ENCODE measurements around the gene GSE1.

GRCh38 chr16:85697431-85697830 lies 84.3 kb downstream of the GSE1 start:
- TF ChIP-seq POLR2A (IDR thresholded peaks at IDR 0.05) (no peak), CTCF (IDR thresholded peaks at IDR 0.05) (no peak)

Data from breast epithelium (tissue), 3 donors.